ENCODE measurements around the gene NBEA. TPM values are rescaled to one million over a fixed set of nuclear protein-coding genes. Genes with fewer than 3 reads are reported as not detected.

NBEA gene
- total RNA-seq, 2 experiments from 2014 or later, result 3.5 to 3.8 TPM

DNA sequence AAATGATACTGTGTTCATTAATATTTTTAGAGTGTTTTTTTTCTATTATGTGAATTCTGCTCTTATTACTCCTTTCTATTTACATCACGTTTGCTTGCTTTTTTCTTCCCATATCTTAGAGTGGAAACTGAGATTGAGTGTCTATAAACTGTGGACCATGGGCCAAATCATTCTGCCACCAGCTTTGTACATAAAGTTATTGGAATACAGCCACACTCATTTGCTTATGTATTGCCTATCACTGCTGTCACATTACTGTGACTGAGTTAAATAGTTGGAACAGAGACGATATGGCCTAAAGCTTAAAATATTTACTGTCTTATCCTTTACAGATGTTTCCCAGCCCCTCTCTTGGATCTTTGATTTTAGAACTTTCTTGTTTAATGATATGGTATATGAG lies 274.1 kb downstream of the NBEA start:
- Histone ChIP-seq H3K9me3 (ENCODE audit: control insufficient read depth in 1 of 2, insufficient read depth in 1 of 2, low read length in 2 of 2) (no peaks in the 10 kb centered on the region), H3K27ac (ENCODE audit: low read depth in 1 of 2, low read length in 2 of 2) (no peak overlapping the region), H3K36me3 (ENCODE audit: insufficient read depth, low read length) (no peaks in the 10 kb centered on the region), H3K4me1 (ENCODE audit: insufficient read depth, low read length) (no peaks in the 10 kb centered on the region), H3K4me3 (ENCODE audit: low read length) (no peak overlapping the region), H3K27me3 (ENCODE audit: control insufficient read depth in 1 of 2, insufficient read depth in 2 of 2, low read length in 2 of 2) (no peaks in the 10 kb centered on the region)
- H3K4me1 Mint-ChIP-seq (ENCODE audit: low read depth), result no peaks in the 10 kb centered on the region
- H3K27me3 Mint-ChIP-seq, result no peaks in the 10 kb centered on the region
- intact Hi-C loops (cut with DNase I, micrococcal nuclease), result no loop called here
- no peak for DNase-seq
- H3K4me3 Mint-ChIP-seq, result no peak overlapping the region
- H3K36me3 Mint-ChIP-seq (ENCODE audit: low read depth), result peaks cover 23% of the 10 kb centered on the region
- ATAC-seq (ENCODE audit: poor library complexity), result no peak
- ChIA-PET POLR2A (no interaction called here), CTCF (no interaction called here)
- TF ChIP-seq, protein P1, sequence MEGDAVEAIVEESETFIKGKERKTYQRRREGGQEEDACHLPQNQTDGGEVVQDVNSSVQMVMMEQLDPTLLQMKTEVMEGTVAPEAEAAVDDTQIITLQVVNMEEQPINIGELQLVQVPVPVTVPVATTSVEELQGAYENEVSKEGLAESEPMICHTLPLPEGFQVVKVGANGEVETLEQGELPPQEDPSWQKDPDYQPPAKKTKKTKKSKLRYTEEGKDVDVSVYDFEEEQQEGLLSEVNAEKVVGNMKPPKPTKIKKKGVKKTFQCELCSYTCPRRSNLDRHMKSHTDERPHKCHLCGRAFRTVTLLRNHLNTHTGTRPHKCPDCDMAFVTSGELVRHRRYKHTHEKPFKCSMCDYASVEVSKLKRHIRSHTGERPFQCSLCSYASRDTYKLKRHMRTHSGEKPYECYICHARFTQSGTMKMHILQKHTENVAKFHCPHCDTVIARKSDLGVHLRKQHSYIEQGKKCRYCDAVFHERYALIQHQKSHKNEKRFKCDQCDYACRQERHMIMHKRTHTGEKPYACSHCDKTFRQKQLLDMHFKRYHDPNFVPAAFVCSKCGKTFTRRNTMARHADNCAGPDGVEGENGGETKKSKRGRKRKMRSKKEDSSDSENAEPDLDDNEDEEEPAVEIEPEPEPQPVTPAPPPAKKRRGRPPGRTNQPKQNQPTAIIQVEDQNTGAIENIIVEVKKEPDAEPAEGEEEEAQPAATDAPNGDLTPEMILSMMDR (IDR thresholded peaks at IDR 0.05), result no peak
- H3K27ac Mint-ChIP-seq, result no peak overlapping the region
- H3K9me3 Mint-ChIP-seq, result no peaks in the 10 kb centered on the region

DNA sequence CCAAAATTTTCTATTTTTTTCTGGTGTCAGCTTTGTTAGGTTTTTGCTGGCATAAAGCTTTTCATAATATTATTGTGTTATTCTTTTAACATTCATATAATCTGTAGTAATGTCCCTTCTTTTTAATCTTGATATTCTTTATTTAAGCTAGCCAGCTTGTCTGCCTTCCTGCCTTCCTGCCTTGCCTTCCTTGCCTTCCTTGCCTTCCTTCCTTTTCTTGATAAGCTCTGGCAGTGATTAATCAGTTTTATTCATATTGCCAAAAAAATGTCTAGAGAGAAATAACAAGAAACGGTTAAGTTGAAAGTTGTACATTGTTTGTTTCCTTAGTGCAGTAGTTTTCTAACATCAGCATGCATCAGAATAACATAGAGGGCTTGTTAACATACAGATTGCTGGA lies 277.0 kb downstream of the NBEA start:
- no peak for ATAC-seq (ENCODE audit: poor library complexity)
- H3K36me3 Mint-ChIP-seq (ENCODE audit: low read depth), result peaks cover 21% of the 10 kb centered on the region

DNA sequence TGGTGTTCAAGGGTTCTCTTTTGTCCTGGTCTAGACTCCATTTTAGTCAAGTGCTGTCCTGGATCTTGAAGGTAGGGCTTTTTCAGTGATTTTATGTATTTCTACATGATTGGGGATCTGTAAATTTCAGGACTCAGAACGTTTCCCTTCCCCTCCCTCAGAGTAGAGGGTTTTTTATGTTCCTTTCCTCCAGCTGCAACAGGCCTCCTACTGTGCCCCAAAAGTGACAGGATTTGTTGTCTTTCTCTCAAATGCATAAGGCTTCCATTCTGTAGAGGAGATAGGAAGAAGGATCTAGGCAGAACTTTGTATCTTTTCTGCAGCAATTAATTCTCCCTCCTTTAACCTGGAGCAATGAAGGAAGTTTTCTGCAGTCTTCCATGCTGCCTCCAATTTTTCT lies 283.1 kb downstream of the NBEA start:
- Histone ChIP-seq H3K27ac (ENCODE audit: low read depth in 1 of 2, low read length in 2 of 2) (no peak overlapping the region), H3K27me3 (ENCODE audit: control insufficient read depth in 1 of 2, insufficient read depth in 2 of 2, low read length in 2 of 2) (no peaks in the 10 kb centered on the region), H3K4me1 (ENCODE audit: insufficient read depth, low read length) (no peaks in the 10 kb centered on the region), H3K36me3 (ENCODE audit: insufficient read depth, low read length) (no peaks in the 10 kb centered on the region), H3K4me3 (ENCODE audit: low read length) (no peak overlapping the region), H3K9me3 (ENCODE audit: control insufficient read depth in 1 of 2, insufficient read depth in 1 of 2, low read length in 2 of 2) (no peaks in the 10 kb centered on the region)
- no peak overlapping the region for H3K4me3 Mint-ChIP-seq
- H3K9me3 Mint-ChIP-seq, result peaks cover 2% of the 10 kb centered on the region
- TF ChIP-seq, protein P1 (IDR thresholded peaks at IDR 0.05), result no peak
- ChIA-PET POLR2A (no interaction called here), CTCF (no interaction called here)
- H3K36me3 Mint-ChIP-seq (ENCODE audit: low read depth), result peaks cover 21% of the 10 kb centered on the region
- no peak for ATAC-seq (ENCODE audit: poor library complexity)
- intact Hi-C loops (cut with DNase I, micrococcal nuclease), result no loop called here
- H3K27me3 Mint-ChIP-seq, result no peaks in the 10 kb centered on the region
- no peaks in the 10 kb centered on the region for H3K4me1 Mint-ChIP-seq (ENCODE audit: low read depth)
- no peak overlapping the region for H3K27ac Mint-ChIP-seq
- no peak for DNase-seq

More for the DNA sequence above, 277.0 kb downstream of the NBEA start:
- H3K4me1 ChIP-seq (ENCODE audit: insufficient read depth, low read length), result no peaks in the 10 kb centered on the region
- H3K27ac ChIP-seq (ENCODE audit: low read depth in 1 of 2, low read length in 2 of 2), result no peak overlapping the region
- TF ChIP-seq, protein P1 (IDR thresholded peaks at IDR 0.05), result no peak
- H3K9me3 Mint-ChIP-seq, result no peaks in the 10 kb centered on the region
- H3K27ac Mint-ChIP-seq, result no peak overlapping the region
- no peaks in the 10 kb centered on the region for H3K27me3 Mint-ChIP-seq
- H3K36me3 ChIP-seq (ENCODE audit: insufficient read depth, low read length), result no peaks in the 10 kb centered on the region
- H3K4me3 ChIP-seq (ENCODE audit: low read length), result no peak overlapping the region
- ChIA-PET CTCF (no interaction called here), POLR2A (no interaction called here)
- intact Hi-C loops (cut with DNase I, micrococcal nuclease), result no loop called here
- no peak for DNase-seq
- H3K4me3 Mint-ChIP-seq, result no peak overlapping the region
- H3K27me3 ChIP-seq (ENCODE audit: control insufficient read depth in 1 of 2, insufficient read depth in 2 of 2, low read length in 2 of 2), result no peaks in the 10 kb centered on the region
- H3K9me3 ChIP-seq (ENCODE audit: control insufficient read depth in 1 of 2, insufficient read depth in 1 of 2, low read length in 2 of 2), result no peaks in the 10 kb centered on the region
- H3K4me1 Mint-ChIP-seq (ENCODE audit: low read depth), result no peaks in the 10 kb centered on the region

Data from CD4-positive, alpha-beta T cell (primary cell).